HEK293 (cell line): Measurements from ENCODE around the gene SPECC1L.
"Not testable (repeated sequence)": the region's sequence is repeated elsewhere in the genome, so short reads cannot be mapped to it uniquely, and the experiment has no call there.

Experiments used
- CTCF ChIP-seq: fragments of 450-650 bp; formaldehyde crosslinking; IDR thresholded peaks from 2 replicates; pipeline ENCODE4 v1.5.1; 2016; ENCODE audit warnings: missing biosample characterization, missing genetic modification characterization
- TCF7L2 ChIP-seq: IDR thresholded peaks from 2 replicates; pipeline ENCODE4 v1.6.1; 2011; ENCODE audit warnings: low read depth, mild to moderate bottlenecking, inconsistent platforms, low read length, moderate library complexity, borderline replicate concordance

GRCh38 chr22:24292202-24292830 lies 21.7 kb downstream of the SPECC1L start:
- not testable (repeated sequence) for TF ChIP-seq TCF7L2; CTCF (tag by site-specific recombination)
